Measurements from ENCODE around the gene KIAA2012. TPM values are rescaled to one million over a fixed set of nuclear protein-coding genes. Genes with fewer than 3 reads are reported as not detected.

Gene KIAA2012
- total RNA-seq, 1 donor from 2014 or later = not detected

- Mint-ChIP-seq H3K4me1 (peaks cover 12% of the 10 kb centered on the region), H3K27me3 (peaks cover 39% of the 10 kb centered on the region), H3K36me3 (ENCODE audit: low read depth) (no peaks in the 10 kb centered on the region), H3K9me3 (no peaks in the 10 kb centered on the region), H3K4me3 (no peak overlapping the region), H3K27ac (no peak overlapping the region)
- intact Hi-C loops (cut with micrococcal nuclease) = loop anchor here (10.0 kb wide), 1 partner anchor 172 kb away; no protein-coding TSS in a partner anchor
- DNase-seq = no peak
Measured at GRCh38 chr2:202036601-202037037, 36.4 kb upstream of the KIAA2012 start.

GRCh38 chr2:202037086-202037485 is 36.0 kb upstream of the KIAA2012 start:
- DNase-seq = no peak
- H3K9me3 Mint-ChIP-seq = no peaks in the 10 kb centered on the region
- no peak overlapping the region for H3K27ac Mint-ChIP-seq
- no peak overlapping the region for H3K4me3 Mint-ChIP-seq
- intact Hi-C loops (cut with micrococcal nuclease) = loop anchor here (10.0 kb wide), 1 partner anchor 172 kb away; no protein-coding TSS in a partner anchor
- peaks cover 38% of the 10 kb centered on the region for H3K27me3 Mint-ChIP-seq
- peaks cover 11% of the 10 kb centered on the region for H3K4me1 Mint-ChIP-seq
- H3K36me3 Mint-ChIP-seq (ENCODE audit: low read depth) = no peaks in the 10 kb centered on the region

DNA sequence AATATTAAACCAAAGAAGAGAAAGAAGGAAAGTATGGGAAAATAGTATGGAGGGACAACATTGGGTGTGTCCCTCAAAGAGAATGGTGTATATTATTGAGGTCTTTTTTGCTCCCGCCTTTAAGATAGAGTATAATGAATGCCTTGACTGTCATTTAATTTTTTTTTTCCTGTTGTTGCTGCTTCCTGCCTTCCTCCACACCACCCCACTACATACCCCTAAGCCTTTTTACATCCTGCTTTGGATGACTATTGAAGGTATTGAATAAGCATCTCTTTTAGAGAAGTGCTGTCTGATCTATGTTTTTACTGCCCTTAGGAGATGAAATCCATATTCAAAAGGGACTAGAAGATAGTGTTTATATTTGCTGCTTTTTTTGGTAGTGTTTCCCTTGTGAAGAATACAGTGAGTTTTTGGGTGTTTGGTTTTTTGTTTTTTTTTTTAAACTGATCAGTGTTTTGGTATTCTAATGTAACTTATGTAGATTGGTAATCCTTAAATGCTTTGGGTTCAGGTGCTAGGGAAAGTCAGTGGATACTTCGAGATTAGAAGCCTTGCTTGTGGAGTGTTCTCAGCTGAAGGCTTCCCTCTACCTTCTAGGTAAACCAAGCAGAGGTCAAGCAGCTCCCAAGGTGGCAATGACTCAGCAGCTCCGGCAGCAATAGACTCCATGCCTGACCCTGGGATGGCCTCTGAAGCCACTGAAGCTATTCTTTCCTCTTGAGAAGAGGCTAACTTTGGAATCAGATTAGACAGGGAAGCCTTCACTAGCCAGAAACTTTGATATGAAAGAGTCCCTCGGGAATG is 34.4 kb upstream of the KIAA2012 start:
- Mint-ChIP-seq H3K9me3 (no peaks in the 10 kb centered on the region), H3K27ac (no peak overlapping the region), H3K36me3 (ENCODE audit: low read depth) (no peaks in the 10 kb centered on the region), H3K4me1 (peaks cover 3% of the 10 kb centered on the region), H3K4me3 (no peak overlapping the region), H3K27me3 (peaks cover 34% of the 10 kb centered on the region)
- DNase-seq = no peak
- intact Hi-C loops (cut with micrococcal nuclease) = loop anchor here (10.0 kb wide), 1 partner anchor 174 kb away; no protein-coding TSS in a partner anchor

DNA sequence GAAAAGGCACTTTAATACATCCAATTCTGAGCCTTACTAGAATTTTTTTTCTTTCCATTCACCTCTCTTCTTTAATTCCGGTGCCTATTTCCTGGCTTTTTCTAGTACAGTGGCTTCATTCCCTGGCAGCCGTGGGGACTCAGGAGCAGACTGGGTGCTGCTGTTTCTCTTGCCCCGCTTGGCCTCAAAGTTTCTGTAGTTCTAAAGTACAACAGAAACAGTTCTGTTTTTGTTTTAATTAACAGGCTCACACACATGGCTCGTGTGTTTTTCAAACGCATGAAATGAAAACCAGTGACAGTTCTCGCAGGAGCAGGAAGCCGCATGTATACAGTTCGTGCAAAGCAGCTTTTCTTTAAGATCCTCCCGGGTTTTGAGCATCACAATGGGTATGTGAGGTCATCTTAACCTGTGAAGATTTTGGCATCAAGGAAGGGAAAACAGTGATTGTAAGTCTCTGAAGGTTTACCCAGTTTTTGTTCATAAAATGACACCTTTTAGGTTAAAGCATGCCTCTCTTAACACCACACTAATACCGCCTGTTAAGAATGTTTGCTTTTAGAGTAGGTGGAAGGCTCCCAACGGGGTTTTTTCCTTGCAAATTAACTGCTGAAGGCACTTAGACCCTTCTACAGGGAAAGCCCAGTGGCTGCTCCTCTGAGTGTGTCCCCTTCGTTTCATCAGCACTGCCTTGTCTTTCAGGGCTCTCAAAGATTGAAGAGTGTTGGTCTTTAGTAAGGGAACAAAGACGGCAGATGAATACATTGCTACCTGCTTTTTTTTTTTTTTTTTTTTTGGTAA is 33.6 kb upstream of the KIAA2012 start:
- no peak overlapping the region for H3K4me3 Mint-ChIP-seq
- intact Hi-C loops (cut with micrococcal nuclease) = loop anchor here (10.0 kb wide), 1 partner anchor 175 kb away; no protein-coding TSS in a partner anchor
- H3K9me3 Mint-ChIP-seq = no peaks in the 10 kb centered on the region
- H3K27me3 Mint-ChIP-seq = peaks cover 37% of the 10 kb centered on the region
- H3K27ac Mint-ChIP-seq = no peak overlapping the region
- no peaks in the 10 kb centered on the region for H3K36me3 Mint-ChIP-seq (ENCODE audit: low read depth)
- H3K4me1 Mint-ChIP-seq = peaks cover 3% of the 10 kb centered on the region
- no peak for DNase-seq

- Mint-ChIP-seq H3K4me1 (no peaks in the 10 kb centered on the region), H3K27me3 (peaks cover 40% of the 10 kb centered on the region), H3K4me3 (no peak overlapping the region), H3K27ac (no peak overlapping the region), H3K36me3 (ENCODE audit: low read depth) (no peaks in the 10 kb centered on the region), H3K9me3 (no peaks in the 10 kb centered on the region)
- intact Hi-C loops (cut with micrococcal nuclease) = no loop called here
- no peak for DNase-seq
Measured at GRCh38 chr2:202040079-202040844, 32.8 kb upstream of the KIAA2012 start.

DNA sequence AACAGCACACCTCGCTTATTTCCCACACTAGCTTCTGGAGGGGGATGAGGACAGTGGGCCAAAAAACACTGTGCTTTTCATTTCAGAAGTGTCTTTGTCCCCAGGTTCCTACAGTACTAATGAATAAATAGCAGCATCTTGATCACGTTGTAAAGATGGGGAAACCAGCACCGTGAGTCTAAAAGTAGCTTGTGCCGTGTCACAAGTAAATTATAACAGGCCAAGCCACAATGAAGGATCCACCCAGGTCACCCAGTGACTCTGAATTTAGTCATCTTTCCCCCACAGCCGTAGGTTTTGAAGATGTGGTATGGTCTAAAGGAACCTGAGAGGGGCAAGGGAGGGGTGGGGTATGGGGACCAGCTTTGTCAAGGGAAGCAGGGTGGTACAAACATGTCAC is 30.6 kb upstream of the KIAA2012 start:
- DNase-seq = no peak
- peaks cover 50% of the 10 kb centered on the region for H3K27me3 Mint-ChIP-seq
- intact Hi-C loops (cut with micrococcal nuclease) = no loop called here

DNA sequence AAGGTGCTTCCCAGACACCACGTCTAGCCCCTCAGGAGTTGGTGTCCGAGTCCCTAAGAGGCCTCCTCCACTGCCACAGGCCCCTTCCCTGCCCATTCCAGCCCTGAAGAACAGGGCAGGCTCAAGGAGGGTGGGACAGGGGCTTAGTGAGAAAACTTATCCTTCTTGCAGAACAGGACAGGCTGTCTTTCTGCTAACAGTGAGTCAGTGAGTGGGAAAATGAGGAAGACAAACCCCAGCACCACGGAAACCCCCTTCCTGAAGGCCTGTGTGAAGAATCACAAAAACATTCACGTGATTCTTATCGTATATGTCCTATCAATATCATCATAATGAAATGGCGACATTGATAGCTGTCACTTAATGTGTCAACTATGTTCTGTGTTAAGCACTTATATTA is 29.6 kb upstream of the KIAA2012 start:
- Mint-ChIP-seq H3K4me1 (no peaks in the 10 kb centered on the region), H3K27me3 (peaks cover 49% of the 10 kb centered on the region)
- DNase-seq = no peak

More for the DNA sequence above, 30.6 kb upstream of the KIAA2012 start:
- Mint-ChIP-seq H3K27ac (no peak overlapping the region), H3K4me3 (no peak overlapping the region), H3K4me1 (no peaks in the 10 kb centered on the region), H3K36me3 (ENCODE audit: low read depth) (no peaks in the 10 kb centered on the region), H3K9me3 (no peaks in the 10 kb centered on the region)

GRCh38 chr2:202044777-202045176 is 28.3 kb upstream of the KIAA2012 start:
- Mint-ChIP-seq H3K4me1 (no peaks in the 10 kb centered on the region), H3K27me3 (peaks cover 44% of the 10 kb centered on the region), H3K36me3 (ENCODE audit: low read depth) (no peaks in the 10 kb centered on the region), H3K27ac (no peak overlapping the region), H3K4me3 (no peak overlapping the region), H3K9me3 (no peaks in the 10 kb centered on the region)
- no peak for DNase-seq
- intact Hi-C loops (cut with micrococcal nuclease) = no loop called here

More for the DNA sequence above, 29.6 kb upstream of the KIAA2012 start:
- intact Hi-C loops (cut with micrococcal nuclease) = no loop called here
- no peaks in the 10 kb centered on the region for H3K36me3 Mint-ChIP-seq (ENCODE audit: low read depth)
- H3K9me3 Mint-ChIP-seq = no peaks in the 10 kb centered on the region
- H3K4me3 Mint-ChIP-seq = no peak overlapping the region
- no peak overlapping the region for H3K27ac Mint-ChIP-seq

GRCh38 chr2:202046572-202046971 is 26.5 kb upstream of the KIAA2012 start:
- intact Hi-C loops (cut with micrococcal nuclease) = no loop called here
- Mint-ChIP-seq H3K27me3 (peaks cover 41% of the 10 kb centered on the region), H3K9me3 (no peaks in the 10 kb centered on the region), H3K4me1 (no peaks in the 10 kb centered on the region), H3K36me3 (ENCODE audit: low read depth) (no peaks in the 10 kb centered on the region), H3K27ac (no peak overlapping the region), H3K4me3 (no peak overlapping the region)
- no peak for DNase-seq

DNA sequence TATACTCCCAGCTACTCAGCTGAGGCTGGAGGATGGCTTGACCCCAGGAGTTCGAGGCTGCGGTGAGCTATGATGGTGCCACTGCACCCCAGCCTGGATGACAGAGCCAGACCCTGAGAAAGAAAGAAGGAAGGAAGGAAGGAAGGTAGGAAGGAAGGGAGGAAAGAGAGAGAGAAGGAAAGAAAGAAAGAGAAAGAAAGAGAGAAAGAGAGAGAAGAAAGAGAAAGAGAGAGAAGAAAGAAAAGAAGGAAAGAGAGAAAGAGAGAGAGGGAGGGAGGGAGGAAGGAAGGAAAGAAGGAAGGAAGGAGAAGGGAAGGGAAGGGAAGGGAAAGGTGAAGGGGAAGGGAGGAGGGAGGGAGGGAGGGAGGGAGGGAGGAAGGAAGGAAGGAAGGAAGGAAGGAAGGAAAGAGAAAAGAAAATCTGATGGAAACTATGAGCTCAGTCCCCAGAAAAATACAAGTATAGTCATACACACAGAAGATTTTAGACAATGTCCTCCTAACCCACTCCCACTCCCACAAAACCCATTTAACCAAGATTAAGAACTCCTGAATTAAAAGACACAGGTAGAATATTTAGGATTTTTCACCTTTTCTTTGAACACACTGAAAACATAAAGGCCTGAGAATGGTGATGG is 23.8 kb upstream of the KIAA2012 start:
- H3K4me1 Mint-ChIP-seq = no peaks in the 10 kb centered on the region
- peaks cover 44% of the 10 kb centered on the region for H3K27me3 Mint-ChIP-seq

GRCh38 chr2:202049840-202050239 is 23.2 kb upstream of the KIAA2012 start:
- peaks cover 40% of the 10 kb centered on the region for H3K27me3 Mint-ChIP-seq
- DNase-seq = no peak
- no peak overlapping the region for H3K27ac Mint-ChIP-seq
- no peaks in the 10 kb centered on the region for H3K4me1 Mint-ChIP-seq
- intact Hi-C loops (cut with micrococcal nuclease) = no loop called here
- H3K36me3 Mint-ChIP-seq (ENCODE audit: low read depth) = no peaks in the 10 kb centered on the region
- no peaks in the 10 kb centered on the region for H3K9me3 Mint-ChIP-seq
- H3K4me3 Mint-ChIP-seq = no peak overlapping the region

More for the DNA sequence above, 23.8 kb upstream of the KIAA2012 start:
- no peak for DNase-seq
- Mint-ChIP-seq H3K36me3 (ENCODE audit: low read depth) (no peaks in the 10 kb centered on the region), H3K9me3 (no peaks in the 10 kb centered on the region), H3K4me3 (no peak overlapping the region), H3K27ac (no peak overlapping the region)
- intact Hi-C loops (cut with micrococcal nuclease) = no loop called here

DNA sequence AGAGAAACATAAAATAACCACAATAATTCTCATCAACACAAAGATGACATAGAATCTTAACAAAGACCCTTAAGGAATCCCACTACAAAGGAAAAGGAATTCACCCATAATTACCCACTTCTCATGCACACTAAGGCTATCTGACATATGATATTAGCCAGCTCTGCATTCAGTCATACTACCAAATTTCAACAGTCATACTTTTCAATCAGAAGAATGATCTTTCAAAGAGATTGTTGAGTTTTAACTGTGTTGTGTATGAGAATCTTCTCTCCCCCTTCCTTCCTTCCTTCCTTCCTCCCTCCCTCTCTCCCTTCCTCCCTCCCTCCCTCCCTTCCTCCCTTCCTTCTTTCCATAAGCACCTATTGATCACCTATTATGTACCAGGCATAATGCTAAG is 22.4 kb upstream of the KIAA2012 start:
- no peak overlapping the region for H3K4me3 Mint-ChIP-seq
- no peak overlapping the region for H3K27ac Mint-ChIP-seq
- no peak for DNase-seq
- intact Hi-C loops (cut with micrococcal nuclease) = no loop called here
- H3K4me1 Mint-ChIP-seq = no peaks in the 10 kb centered on the region
- no peaks in the 10 kb centered on the region for H3K9me3 Mint-ChIP-seq
- peaks cover 38% of the 10 kb centered on the region for H3K27me3 Mint-ChIP-seq
- no peaks in the 10 kb centered on the region for H3K36me3 Mint-ChIP-seq (ENCODE audit: low read depth)

DNA sequence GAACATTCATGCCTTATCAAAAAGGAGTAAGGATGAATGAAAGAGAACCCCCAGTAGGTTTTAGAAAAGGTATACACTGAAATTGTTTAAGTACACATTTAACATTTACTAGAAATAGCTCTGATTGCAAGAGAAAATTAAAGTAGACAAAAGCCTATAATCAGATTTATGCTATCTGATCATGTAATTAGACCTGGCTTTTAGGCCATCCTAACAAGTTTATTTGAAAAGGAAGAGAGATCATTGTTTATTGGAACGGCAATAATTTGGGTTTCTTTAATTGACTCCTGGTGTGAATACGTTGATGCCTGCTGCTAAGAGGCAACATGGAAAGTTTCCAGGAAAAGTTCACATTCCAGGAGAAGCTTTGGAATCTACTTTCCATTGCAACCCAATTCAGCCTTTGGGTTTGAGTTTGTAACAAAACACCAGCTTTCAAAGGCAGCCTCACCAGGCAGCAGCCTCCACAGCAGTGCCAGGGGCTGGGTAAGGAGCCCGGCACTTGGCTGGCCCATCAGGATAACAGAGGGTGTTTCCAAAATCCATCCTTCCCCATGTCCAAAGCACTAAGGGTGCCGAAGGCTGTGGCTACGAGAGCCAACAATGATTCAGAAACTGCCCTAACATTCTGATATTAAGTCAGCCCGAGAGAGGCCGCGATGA is 21.4 kb upstream of the KIAA2012 start:
- Mint-ChIP-seq H3K27ac (no peak overlapping the region), H3K9me3 (no peaks in the 10 kb centered on the region), H3K4me3 (no peak overlapping the region), H3K27me3 (peaks cover 38% of the 10 kb centered on the region), H3K36me3 (ENCODE audit: low read depth) (no peaks in the 10 kb centered on the region), H3K4me1 (no peaks in the 10 kb centered on the region)
- intact Hi-C loops (cut with micrococcal nuclease) = no loop called here
- DNase-seq = no peak

Measured in activated CD4-positive, alpha-beta T cell treated with anti-CD3 and anti-CD28 coated beads, Interleukin-2, amount 10 ng/mL, durations not matched to agents 24 days and 14 days (primary cell).